HTERT RPE-1 (cell line): Measurements from ENCODE around the gene OMD.

Experiments
- in situ Hi-C: fragments of 300-500 bp; cut with MboI; formaldehyde crosslinking; loops from 4 replicates; pipeline ENCODE4 v1.14.3; 2020; ENCODE audit warnings: low sequenced_read_pairs

Gene OMD

GRCh38 chr9:92424340-92424739 is at the start of gene OMD:
Gene OMD, minus strand, starts transcription at chr9:92424471. Its CDS starts 6,913 bp downstream, at chr9:92417558.
- in situ Hi-C loops = no loop called here

- in situ Hi-C loops = no loop called here
These were observed 43.9 kb upstream of the OMD start for GRCh38 chr9:92468206-92468605.

GRCh38 chr9:92467511-92467910 is 43.2 kb upstream of the OMD start:
- in situ Hi-C loops = no loop called here

- in situ Hi-C loops = no loop called here
These were observed 42.8 kb upstream of the OMD start for GRCh38 chr9:92467041-92467440.

GRCh38 chr9:92463984-92464383 is 39.7 kb upstream of the OMD start:
- in situ Hi-C loops = no loop called here

- in situ Hi-C loops = no loop called here
These were observed 39.1 kb upstream of the OMD start for GRCh38 chr9:92463387-92463786.

GRCh38 chr9:92457576-92457975 is 33.3 kb upstream of the OMD start:
- in situ Hi-C loops = no loop called here

- in situ Hi-C loops = no loop called here
These were observed 30.9 kb upstream of the OMD start for GRCh38 chr9:92455217-92455616.

GRCh38 chr9:92446536-92446935 is 22.3 kb upstream of the OMD start:
- in situ Hi-C loops = no loop called here

GRCh38 chr9:92444841-92445240 is 20.6 kb upstream of the OMD start:
- in situ Hi-C loops = no loop called here

- in situ Hi-C loops = no loop called here
These were observed 16.4 kb upstream of the OMD start for GRCh38 chr9:92440751-92441046.

- in situ Hi-C loops = no loop called here
These were observed 15.9 kb upstream of the OMD start for GRCh38 chr9:92439921-92440750.

GRCh38 chr9:92438900-92439526 is 14.7 kb upstream of the OMD start:
- in situ Hi-C loops = no loop called here

- in situ Hi-C loops = no loop called here
These were observed 11.0 kb upstream of the OMD start for GRCh38 chr9:92435263-92435662.

GRCh38 chr9:92432972-92433548 is 8.8 kb upstream of the OMD start:
- in situ Hi-C loops = no loop called here

- in situ Hi-C loops = no loop called here
These were observed 8.1 kb upstream of the OMD start for GRCh38 chr9:92432350-92432749.

GRCh38 chr9:92429836-92430235 is 5.6 kb upstream of the OMD start:
- in situ Hi-C loops = no loop called here

GRCh38 chr9:92426501-92427145 is 2.4 kb upstream of the OMD start:
- in situ Hi-C loops = no loop called here

GRCh38 chr9:92425474-92425873 is 1.2 kb upstream of the OMD start:
- in situ Hi-C loops = no loop called here

GRCh38 chr9:92423612-92424011 is 659 bp downstream of the OMD start:
- in situ Hi-C loops = no loop called here

- in situ Hi-C loops = no loop called here
These were observed 1.5 kb downstream of the OMD start for GRCh38 chr9:92422611-92423338.
